Inferior parietal cortex (tissue), 1 donor: Measurements from ENCODE around the gene TNFAIP2.
"Not testable (repeated sequence)": the region's sequence is repeated elsewhere in the genome, so short reads cannot be mapped to it uniquely, and the experiment has no call there.

Source experiments
- DNase-seq: peaks from one replicate; pipeline ENCODE4 v3.0.0-alpha.2; 2016; ENCODE audit errors: extremely low spot score

TNFAIP2 gene

GRCh38 chr14:103107455-103107854, 15.8 kb upstream of the TNFAIP2 start:
- DNase-seq: no peak

- DNase-seq: no peak
Observed at GRCh38 chr14:103107941-103108748, 15.1 kb upstream of the TNFAIP2 start.

GRCh38 chr14:103108749-103109207, 14.5 kb upstream of the TNFAIP2 start:
- DNase-seq: no peak

DNA sequence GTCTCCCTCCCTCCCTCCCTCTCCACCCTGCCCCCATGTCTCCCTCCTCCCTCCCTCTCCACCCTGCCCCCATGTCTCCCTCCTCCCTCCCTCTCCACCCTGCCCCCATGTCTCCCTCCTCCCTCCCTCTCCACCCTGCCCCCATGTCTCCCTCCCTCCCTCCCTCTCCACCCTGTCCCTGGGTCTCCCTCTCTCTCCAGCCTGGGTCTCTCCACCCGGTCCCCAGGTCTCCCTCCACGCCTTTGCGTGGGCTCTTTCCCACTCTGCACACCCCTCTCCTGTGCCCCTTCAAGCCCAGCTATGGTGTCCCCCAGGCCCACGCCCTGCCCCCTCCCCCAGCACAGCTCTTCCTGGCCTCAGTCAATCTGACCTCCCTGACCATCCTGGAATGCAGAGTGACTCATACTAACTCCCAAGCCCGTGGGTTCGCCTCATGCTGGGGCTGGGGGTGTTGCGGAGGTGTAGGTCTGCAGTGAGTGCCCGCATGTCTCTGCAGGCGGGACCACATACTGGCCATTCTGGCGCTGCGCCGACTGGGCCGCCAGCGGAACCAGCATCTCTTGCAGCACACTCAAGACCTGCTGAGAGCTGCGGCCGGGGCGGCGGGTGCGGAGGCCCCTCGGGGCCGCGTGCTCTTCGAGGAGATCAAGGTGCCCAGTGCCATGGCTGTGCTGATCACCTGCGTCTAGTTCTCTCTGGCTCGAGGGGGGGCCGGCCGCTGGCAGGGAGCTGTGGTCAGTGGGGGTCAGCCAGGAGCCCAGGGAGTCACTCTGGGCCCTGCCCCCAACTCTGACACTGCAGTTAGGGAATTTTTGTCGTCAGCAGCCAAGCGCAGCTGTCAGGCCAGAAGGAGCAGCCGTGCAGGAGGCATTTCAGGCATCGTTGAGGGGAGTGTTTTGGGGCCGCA, 13.5 kb upstream of the TNFAIP2 start:
- no peak for DNase-seq

- no peak for DNase-seq
Observed at GRCh38 chr14:103110681-103111231, 12.5 kb upstream of the TNFAIP2 start.

GRCh38 chr14:103111232-103111868, 11.9 kb upstream of the TNFAIP2 start:
- no peak for DNase-seq

GRCh38 chr14:103112400-103113243, 10.6 kb upstream of the TNFAIP2 start:
- no peak for DNase-seq

DNA sequence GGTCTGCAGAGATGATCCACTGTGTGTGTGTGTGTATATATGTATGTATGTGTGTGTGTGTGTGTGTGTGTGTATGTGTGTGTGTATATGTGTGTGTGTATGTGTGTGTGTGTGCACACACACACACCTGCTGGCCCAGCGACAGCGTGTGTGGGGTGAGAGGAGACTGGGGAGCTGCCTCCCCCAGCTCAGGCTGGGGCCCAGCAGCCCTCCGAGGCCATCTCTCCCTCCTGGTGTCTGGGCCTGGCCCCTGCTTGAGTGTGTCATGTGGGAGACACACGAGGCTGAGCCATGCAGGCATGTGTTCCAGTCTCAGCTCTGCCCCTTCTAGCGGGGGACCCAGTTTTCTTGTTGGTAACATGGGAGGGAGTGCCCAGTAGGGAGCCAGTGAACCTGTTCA, 10.0 kb upstream of the TNFAIP2 start:
- no peak for DNase-seq

- DNase-seq: no peak
Observed at GRCh38 chr14:103113774-103114173, 9.5 kb upstream of the TNFAIP2 start.

DNA sequence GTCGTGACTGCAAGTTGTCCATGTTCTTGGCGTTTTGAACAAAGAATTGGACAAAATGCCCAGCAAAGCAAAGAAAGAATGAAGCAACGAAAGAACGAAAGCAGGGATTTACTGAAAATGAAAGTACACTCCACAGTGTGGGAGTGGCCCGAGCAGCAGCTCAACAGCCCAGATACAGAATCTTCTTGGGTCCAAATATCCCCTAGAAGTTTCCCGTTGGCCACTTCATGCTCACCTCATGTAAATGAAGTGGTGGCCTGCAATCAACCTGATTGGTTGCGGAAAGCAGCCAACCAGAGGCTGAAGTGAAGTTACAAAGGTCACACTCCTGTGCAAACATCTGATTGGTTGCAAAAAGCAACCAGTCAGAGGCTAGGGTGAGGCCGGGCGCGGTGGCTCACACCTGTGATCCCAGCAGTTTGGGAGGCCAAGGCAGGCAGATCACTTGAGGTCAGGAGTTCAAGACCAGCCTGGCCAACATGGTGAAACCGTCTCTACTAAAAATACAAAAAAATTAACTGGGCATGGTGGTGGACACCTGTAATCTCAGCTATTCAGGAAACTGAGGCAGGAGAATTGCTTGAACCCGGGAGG, 8.1 kb upstream of the TNFAIP2 start:
- DNase-seq: not testable (repeated sequence)

- no peak for DNase-seq
Observed at GRCh38 chr14:103115845-103116572, 7.3 kb upstream of the TNFAIP2 start.

DNA sequence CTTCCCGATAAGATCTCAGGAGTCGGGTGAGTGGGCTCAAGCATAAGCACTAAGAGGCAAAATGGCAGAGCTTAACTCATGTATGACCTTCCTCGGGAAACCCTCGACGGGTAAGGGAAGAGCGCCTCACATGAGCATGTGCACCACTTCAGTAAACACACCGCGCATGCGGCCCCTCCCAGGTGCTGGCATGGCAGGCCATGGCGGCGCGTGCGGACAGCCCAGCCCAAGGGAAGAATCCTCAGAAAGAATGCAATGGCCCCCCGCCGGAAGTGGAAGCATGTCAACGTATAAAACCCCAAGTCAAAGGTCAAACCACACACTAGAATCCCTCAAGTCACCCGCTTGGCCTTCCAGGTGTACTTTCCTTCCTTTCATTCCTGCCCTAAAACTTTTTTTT, 6.6 kb upstream of the TNFAIP2 start:
- DNase-seq: no peak

- not testable (repeated sequence) for DNase-seq
Observed at GRCh38 chr14:103117499-103117898, 5.8 kb upstream of the TNFAIP2 start.

DNA sequence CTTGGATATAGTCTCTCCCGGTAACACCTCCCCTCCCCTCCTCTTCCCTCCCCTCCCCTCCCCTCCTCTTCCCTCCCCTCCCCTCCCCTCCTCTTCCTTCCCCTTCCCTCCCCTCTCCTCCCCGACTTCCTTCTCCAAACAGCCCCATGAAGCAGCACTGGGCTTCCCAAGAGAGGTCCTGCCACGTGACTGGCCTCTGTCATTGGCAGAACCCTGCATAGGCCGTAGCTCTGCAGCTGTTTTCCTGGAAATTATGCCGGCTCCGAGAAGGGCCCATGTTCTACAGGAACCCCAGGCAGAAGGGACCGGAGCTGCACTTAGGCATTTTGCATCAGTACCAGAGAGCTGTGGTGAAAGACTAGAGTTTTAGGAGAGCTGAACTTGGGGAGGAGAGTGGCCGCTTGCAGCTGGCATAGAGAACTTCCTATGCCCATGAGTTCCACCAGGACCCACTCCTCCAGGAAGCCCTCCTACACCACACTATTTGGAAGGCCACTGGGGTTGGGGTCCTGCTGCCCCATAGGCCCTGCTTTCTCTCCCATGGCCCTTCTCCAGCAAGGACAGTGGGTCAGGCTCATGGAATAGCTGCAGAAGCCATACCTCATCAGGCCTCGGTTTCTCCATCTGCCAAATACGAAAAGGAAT, 5.1 kb upstream of the TNFAIP2 start:
- DNase-seq: no peak

GRCh38 chr14:103118663-103119404, 4.4 kb upstream of the TNFAIP2 start:
- no peak for DNase-seq

DNA sequence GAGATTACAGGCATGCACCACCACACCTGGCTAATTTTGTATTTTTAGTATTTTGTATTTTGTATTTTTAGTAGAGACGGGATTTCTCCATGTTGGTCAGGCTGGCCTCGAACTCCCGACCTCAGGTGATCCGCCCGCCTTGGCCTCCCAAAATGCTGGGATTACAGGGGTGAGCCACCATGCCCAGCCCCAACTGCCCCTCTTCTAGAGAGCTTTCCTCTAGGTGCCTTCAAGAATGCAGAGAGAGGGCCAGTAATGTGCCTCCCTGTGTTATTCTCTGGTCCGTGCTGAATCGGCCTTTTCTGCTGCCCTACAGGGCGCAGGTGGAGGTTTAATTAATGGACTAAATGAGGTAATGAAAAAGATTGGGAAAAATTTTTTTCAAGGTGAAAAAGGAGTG, 3.7 kb upstream of the TNFAIP2 start:
- not testable (repeated sequence) for DNase-seq

- no peak for DNase-seq
Observed at GRCh38 chr14:103121121-103121845, 2.0 kb upstream of the TNFAIP2 start.
